ENCODE measurements around the gene SLC35D1. TPM values are rescaled to one million over a fixed set of nuclear protein-coding genes. Genes with fewer than 3 reads are reported as not detected.
"Not testable (repeated sequence)": the region's sequence is repeated elsewhere in the genome, so short reads cannot be mapped to it uniquely, and the experiment has no call there.

The SLC35D1 gene
- total RNA-seq, 4 donors from 2014 or later, result 6.7 to 9.3 (median 8.1) TPM

DNA sequence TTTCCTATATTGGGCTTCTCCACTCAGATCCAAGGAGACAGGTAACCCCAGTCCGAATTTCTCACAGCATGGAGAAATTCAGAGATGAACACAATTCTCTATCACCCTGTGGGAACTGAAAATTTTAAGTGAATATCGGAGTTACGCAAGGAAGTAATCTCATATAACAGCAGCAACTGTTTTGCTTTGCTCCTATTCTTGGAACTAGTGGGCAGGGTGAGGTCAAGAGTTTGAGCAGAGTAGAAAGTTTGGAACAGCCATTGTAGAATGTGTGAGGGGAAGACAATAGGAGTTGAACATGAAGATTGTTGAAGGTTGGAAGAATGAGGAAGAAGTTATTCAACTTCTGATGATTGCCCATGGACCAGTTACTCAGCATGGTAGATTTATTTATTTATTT lies 24.3 kb upstream of the SLC35D1 start:
- Histone ChIP-seq H3K9me3 (no peaks in the 10 kb centered on the region), H3K27ac (no peak overlapping the region), H3K4me3 (no peak overlapping the region), H3K27me3 (no peaks in the 10 kb centered on the region), H3K36me3 (no peaks in the 10 kb centered on the region), H3K4me1 (no peaks in the 10 kb centered on the region)
- ATAC-seq (no peak), DNase-seq (no peak)
- in situ Hi-C loops (cut with MboI; ENCODE audit: low sequenced_read_pairs in 4 of 4), result no loop called here
- intact Hi-C loops (cut with DNase I; ENCODE audit: low total_unique reads), result no loop called here
- TF ChIP-seq POLR2A (IDR thresholded peaks at IDR 0.05) (no peak), CTCF (IDR thresholded peaks at IDR 0.05 in 4 of 5, conservative IDR thresholded peaks at IDR 0.05 in 1 of 5) (no peak)

GRCh38 chr1:67077593-67077992 lies 23.6 kb upstream of the SLC35D1 start:
- intact Hi-C loops (cut with DNase I; ENCODE audit: low total_unique reads), result no loop called here
- TF ChIP-seq CTCF (IDR thresholded peaks at IDR 0.05 in 4 of 5, conservative IDR thresholded peaks at IDR 0.05 in 1 of 5) (no peak), POLR2A (IDR thresholded peaks at IDR 0.05) (no peak)
- no peaks in the 10 kb centered on the region for H3K27me3 ChIP-seq
- DNase-seq (no peak), ATAC-seq (no peak)
- in situ Hi-C loops (cut with MboI; ENCODE audit: low sequenced_read_pairs in 4 of 4), result no loop called here
- no peak overlapping the region for H3K27ac ChIP-seq
- no peaks in the 10 kb centered on the region for H3K36me3 ChIP-seq
- H3K4me3 ChIP-seq, result no peak overlapping the region
- no peaks in the 10 kb centered on the region for H3K9me3 ChIP-seq
- H3K4me1 ChIP-seq, result no peaks in the 10 kb centered on the region

GRCh38 chr1:67072749-67073148 lies 18.8 kb upstream of the SLC35D1 start:
- no peaks in the 10 kb centered on the region for H3K4me1 ChIP-seq
- in situ Hi-C loops (cut with MboI; ENCODE audit: low sequenced_read_pairs in 4 of 4), result no loop called here
- DNase-seq, result no peak
- TF ChIP-seq POLR2A (IDR thresholded peaks at IDR 0.05), result no peak
- TF ChIP-seq CTCF (IDR thresholded peaks at IDR 0.05 in 4 of 5, conservative IDR thresholded peaks at IDR 0.05 in 1 of 5), result no peak
- H3K4me3 ChIP-seq, result no peak overlapping the region
- H3K27ac ChIP-seq, result no peak overlapping the region
- H3K27me3 ChIP-seq, result no peaks in the 10 kb centered on the region
- intact Hi-C loops (cut with DNase I; ENCODE audit: low total_unique reads), result no loop called here
- ATAC-seq, result no peak
- H3K9me3 ChIP-seq, result no peaks in the 10 kb centered on the region
- H3K36me3 ChIP-seq, result no peaks in the 10 kb centered on the region

- H3K36me3 ChIP-seq; intact Hi-C loops (cut with DNase I; ENCODE audit: low total_unique reads); H3K9me3 ChIP-seq; H3K27me3 ChIP-seq; DNase-seq; in situ Hi-C loops (cut with MboI; ENCODE audit: low sequenced_read_pairs in 4 of 4); H3K27ac ChIP-seq; H3K4me3 ChIP-seq; ATAC-seq; H3K4me1 ChIP-seq: not testable (repeated sequence)
Measured at GRCh38 chr1:67067655-67068054, 13.7 kb upstream of the SLC35D1 start.

DNA sequence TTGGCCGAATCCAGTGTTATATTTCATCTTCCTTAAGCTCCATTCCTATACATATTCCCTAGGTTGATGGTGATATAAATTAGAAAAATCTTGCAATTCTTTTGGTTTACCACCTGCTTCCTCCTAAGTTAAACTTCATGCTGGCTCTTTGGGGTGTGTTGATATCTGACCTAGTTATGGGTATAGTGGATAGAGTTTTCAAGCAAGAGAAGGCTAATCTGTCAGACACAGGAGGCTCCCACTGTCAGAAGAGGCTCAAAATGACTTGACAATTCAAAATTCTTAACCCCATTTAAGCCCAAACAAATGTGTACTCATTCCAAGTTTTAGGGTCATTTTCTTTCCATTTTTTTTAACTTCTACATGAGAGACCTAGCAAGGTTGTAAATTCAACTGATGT lies 8.5 kb upstream of the SLC35D1 start:
- no peak for TF ChIP-seq POLR2A (IDR thresholded peaks at IDR 0.05)
- TF ChIP-seq CTCF (IDR thresholded peaks at IDR 0.05 in 4 of 5, conservative IDR thresholded peaks at IDR 0.05 in 1 of 5), result no peak
- peaks cover 0 to 5% of the 10 kb centered on the region in 2 donors for H3K4me1 ChIP-seq
- ATAC-seq (no peak), DNase-seq (no peak)
- no peaks in the 10 kb centered on the region for H3K9me3 ChIP-seq
- no peaks in the 10 kb centered on the region for H3K36me3 ChIP-seq
- H3K27ac ChIP-seq, result no peak overlapping the region
- intact Hi-C loops (cut with DNase I; ENCODE audit: low total_unique reads), result no loop called here
- H3K27me3 ChIP-seq, result no peaks in the 10 kb centered on the region
- in situ Hi-C loops (cut with MboI; ENCODE audit: low sequenced_read_pairs in 4 of 4), result no loop called here
- H3K4me3 ChIP-seq, result no peak overlapping the region

Data from gastrocnemius medialis (tissue), 4 donors.